GM11168 (cell line): ENCODE results near the gene CDY1.
"Not testable (repeated sequence)": the region's sequence is repeated elsewhere in the genome, so short reads cannot be mapped to it uniquely, and the experiment has no call there.

Experiments used
- in situ Hi-C: fragments of 300-500 bp; cut with MboI; formaldehyde crosslinking; loops from one replicate; pipeline ENCODE4 v1.12.0; 2022; ENCODE audit warnings: low sequenced_read_pairs; ENCODE audit not compliant: unreplicated experiment

Gene CDY1, protein sequence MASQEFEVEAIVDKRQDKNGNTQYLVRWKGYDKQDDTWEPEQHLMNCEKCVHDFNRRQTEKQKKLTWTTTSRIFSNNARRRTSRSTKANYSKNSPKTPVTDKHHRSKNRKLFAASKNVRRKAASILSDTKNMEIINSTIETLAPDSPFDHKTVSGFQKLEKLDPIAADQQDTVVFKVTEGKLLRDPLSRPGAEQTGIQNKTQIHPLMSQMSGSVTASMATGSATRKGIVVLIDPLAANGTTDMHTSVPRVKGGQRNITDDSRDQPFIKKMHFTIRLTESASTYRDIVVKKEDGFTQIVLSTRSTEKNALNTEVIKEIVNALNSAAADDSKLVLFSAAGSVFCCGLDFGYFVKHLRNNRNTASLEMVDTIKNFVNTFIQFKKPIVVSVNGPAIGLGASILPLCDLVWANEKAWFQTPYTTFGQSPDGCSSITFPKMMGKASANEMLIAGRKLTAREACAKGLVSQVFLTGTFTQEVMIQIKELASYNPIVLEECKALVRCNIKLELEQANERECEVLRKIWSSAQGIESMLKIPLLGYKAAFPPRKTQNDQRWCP

DNA sequence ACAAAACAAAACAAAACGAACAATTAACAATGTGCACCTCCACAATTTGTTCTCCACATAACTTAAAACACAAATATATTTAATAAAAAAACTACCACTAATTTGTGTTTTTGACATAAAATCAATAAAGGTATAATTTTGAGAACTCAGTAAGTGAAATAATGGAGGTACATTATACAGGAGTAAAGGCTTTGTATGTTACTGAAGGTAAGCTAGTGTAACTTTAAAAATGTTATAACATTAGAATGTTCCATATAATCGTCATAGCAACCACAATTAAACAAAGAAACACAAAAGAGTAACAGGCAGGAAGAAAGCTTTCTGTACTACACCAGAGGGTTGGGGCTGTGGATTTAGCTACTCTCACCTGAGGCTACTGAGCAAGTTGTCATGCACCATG is at the start of gene CDY1:
Gene CDY1 (plus strand): TSS at position 301 of the 400 bp plus-strand sequence. CDS start 326 bp downstream, outside the sequence.
- in situ Hi-C loops, result not testable (repeated sequence)

DNA sequence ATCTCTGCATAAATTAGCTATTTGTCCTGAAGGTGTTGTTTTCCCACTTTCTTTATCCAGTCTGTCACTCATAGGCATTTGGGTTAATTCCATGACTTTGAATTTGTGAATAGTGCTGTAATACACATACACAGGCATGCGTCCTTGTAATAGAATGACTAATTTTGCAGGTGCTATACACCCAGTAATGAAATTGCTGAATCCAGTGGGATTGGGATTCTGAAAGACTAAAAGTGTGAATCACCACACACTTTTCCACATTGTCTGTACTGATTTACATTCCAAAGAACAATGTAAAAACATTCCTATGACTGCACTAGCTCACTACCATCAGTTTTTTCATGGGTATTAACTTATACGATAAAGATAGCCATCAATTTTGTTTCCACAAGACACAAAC is 28.6 kb upstream of the CDY1 start:
- in situ Hi-C loops, result not testable (repeated sequence)

DNA sequence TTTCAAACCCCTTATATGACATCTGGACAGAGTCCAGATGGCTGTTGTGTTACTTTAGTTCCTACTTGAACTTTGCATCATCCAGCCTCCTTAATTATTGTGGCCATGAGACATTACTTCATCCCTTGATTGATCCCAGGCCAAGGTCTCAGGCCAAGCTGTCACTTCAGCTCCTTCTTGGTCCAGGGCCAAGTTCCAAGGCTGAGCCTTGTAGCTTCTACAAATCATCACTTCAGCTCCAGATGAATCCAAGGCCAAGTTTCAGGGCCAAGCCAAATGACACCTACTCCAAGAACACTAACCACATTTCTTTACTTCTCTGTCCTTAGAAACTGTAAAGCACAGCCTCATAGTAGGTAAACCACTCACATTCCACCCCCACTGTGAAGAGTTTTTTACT is 1.7 kb upstream of the CDY1 start:
- in situ Hi-C loops, result not testable (repeated sequence)

DNA sequence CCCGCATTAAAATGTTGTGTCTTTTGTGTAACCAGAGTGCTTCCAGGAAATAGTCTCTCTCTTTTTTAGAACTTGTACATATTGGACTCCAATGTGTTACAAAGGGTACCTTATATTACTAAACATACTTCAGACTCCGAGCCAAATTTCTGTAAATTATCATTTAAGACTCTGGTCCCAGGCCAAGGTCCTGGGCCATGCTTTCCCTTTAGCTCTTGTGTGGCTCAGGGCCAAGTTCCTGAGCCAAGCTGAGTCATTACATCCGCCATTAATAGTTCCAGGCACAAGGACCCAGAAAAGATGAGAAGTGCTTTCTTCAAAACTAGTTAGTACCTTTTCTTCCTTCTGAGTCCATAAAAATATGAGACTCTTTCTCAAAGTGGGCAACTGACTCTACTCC is 4.6 kb downstream of the CDY1 start:
- in situ Hi-C loops, result not testable (repeated sequence)

DNA sequence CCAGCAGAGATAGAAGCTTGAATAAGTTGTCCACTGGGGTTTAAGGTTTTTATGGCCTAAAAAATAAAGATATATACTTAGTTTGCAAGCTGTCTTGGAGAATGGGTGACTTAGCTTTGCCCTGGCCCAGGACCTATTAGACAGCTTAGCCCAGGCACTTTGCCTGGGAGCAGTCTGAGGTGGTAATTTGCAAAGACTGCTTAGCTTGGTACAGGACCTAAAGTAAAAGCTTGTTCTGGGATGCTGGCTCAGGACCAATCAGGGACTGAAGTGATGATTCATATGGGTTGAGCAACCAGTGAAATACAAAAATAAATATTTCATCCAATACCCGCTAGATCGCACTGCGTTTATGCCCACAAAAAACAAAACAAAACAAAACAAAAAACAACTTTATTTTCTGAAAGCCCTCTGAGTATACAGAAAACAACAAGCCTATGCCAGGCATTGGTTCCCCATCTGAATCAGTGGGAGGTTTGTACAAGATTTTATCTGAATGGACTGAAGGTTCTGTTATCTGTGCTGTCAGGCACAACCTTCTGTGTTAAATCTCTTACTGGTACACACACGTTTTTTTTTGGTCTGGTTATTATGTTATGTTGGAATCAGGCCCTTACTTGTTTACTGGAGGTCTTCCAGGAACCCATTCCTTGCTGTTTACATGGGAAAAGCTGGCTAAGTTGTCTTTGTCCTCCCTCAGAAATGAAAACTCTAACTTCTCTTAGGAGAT is 8.6 kb downstream of the CDY1 start:
- in situ Hi-C loops, result not testable (repeated sequence)

DNA sequence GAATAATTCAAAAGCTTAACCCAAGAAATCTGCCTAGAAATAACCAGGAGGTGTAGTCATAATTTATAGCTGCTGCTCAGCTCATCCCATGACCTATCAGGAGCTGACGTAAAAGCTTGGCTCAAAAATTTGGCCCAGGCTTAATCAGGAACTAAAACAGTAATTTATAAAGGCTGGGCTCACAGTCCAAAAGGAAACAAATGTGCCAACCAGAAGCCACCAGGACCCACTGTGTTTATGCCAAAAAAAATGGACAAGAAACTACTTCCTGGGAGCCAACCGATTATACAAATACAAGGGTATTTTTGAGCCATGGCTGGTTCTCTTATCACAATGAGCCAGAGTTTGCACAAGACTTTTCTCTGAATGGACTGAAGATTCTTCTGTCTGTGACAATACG is 17.9 kb downstream of the CDY1 start:
- in situ Hi-C loops, result not testable (repeated sequence)

DNA sequence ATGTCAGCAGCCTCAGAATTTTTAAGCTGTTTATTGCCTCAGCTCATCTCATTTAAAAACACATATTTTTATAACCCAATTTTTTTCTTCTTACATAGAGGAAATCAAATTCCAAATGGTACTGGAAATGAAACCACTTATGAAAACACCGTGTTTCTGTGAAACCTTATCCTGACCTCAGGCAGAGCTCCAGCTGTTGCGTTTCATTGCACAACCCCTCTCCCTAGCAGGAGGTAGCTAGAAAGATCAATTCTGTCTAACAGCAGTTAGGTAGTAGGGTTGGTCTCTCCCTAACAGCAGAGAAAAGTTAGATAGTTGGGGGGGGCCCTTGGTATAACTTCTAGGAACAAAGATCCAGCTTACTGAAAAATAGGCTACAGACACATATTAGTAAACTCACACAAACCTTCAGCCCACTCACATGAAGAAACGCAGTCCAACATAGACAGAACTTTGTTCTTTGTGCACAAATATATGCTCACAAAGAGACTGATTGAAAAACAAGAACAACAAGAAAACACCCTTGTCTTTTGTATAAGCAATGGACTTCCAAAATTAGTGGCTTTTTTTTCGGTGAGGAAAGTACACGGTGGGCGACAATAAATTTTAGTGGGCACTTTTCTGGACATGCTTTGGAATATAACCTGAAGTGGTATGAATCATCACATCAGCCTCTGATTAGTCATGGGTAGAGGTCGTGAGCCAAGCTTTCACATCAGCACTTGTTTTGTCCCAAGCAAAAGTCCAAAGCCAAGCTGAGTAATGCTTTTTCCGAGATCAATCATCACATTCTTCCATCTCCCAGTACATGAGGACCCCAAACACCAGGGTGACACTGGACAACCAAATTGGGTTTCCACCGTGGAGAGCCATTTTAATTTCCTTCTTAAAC is 21.4 kb downstream of the CDY1 start:
- in situ Hi-C loops, result not testable (repeated sequence)
